Thymus (tissue), 11 donors: ENCODE data around the gene PLN. TPM values are rescaled to one million over a fixed set of nuclear protein-coding genes. Genes with fewer than 3 reads are reported as not detected.

Experiments used
- DNase-seq, 9 donors: peaks; one replicate each; pipeline ENCODE4 v3.0.0-alpha.2; 2013; ENCODE audit warnings: low spot score in 9 of 9, low read depth in 6 of 9, missing footprints in 1 of 9
- H3K27ac ChIP-seq, 2 donors: one replicate each; pipeline ENCODE4 v1.5.1; 2013; ENCODE audit warnings: control low read depth in 1 of 2, low read depth in 1 of 2, low read length in 1 of 2, mild to moderate bottlenecking in 1 of 2, moderate library complexity in 1 of 2
- H3K27me3 ChIP-seq, 2 donors: one replicate each; pipeline ENCODE4 v1.5.1; 2013; ENCODE audit warnings: low read length in 1 of 2; ENCODE audit not compliant: control insufficient read depth in 2 of 2, insufficient read depth in 1 of 2
- H3K36me3 ChIP-seq, 2 donors: one replicate each; pipeline ENCODE4 v1.5.1; 2013; ENCODE audit warnings: low read length in 1 of 2, mild to moderate bottlenecking in 1 of 2, moderate library complexity in 1 of 2; ENCODE audit not compliant: control insufficient read depth in 2 of 2, insufficient read depth in 2 of 2
- H3K4me1 ChIP-seq, 2 donors: one replicate each; pipeline ENCODE4 v1.5.1; 2013; ENCODE audit warnings: low read length in 2 of 2; ENCODE audit not compliant: control insufficient read depth in 2 of 2, insufficient read depth in 2 of 2
- H3K4me3 ChIP-seq, 2 donors: one replicate each; pipeline ENCODE4 v1.5.1; 2013; ENCODE audit warnings: low read length in 2 of 2, control low read depth in 1 of 2, mild to moderate bottlenecking in 1 of 2
- H3K9me3 ChIP-seq, 2 donors: one replicate each; pipeline ENCODE4 v1.5.1; 2013; ENCODE audit warnings: low read length in 1 of 2, mild to moderate bottlenecking in 1 of 2; ENCODE audit not compliant: control insufficient read depth in 2 of 2, insufficient read depth in 1 of 2
- WGBS: extraction: QIAGEN DNeasy Blood & Tissue Kit; methylation state at CpG from one replicate; pipeline ENCODE4 v1.1.7; 2013; 5-methylcytosine and 5-hydroxymethylcytosine counted together
- polyA plus RNA-seq: library from polyadenylated mRNA; stranded (reverse); fragments of 200-250 nt; gene quantifications from one replicate; pipeline ENCODE4 v1.2.3, GENCODE V29; 2013
- total RNA-seq: library from RNA; stranded (reverse); fragments of 120-200 nt; gene quantifications from one replicate; pipeline ENCODE4 v1.2.4, GENCODE V29; 2013
- donor health status: healthy.

The PLN gene
- total and polyA plus RNA-seq, 2 donors, result 1.3 to 34.1 TPM

DNA sequence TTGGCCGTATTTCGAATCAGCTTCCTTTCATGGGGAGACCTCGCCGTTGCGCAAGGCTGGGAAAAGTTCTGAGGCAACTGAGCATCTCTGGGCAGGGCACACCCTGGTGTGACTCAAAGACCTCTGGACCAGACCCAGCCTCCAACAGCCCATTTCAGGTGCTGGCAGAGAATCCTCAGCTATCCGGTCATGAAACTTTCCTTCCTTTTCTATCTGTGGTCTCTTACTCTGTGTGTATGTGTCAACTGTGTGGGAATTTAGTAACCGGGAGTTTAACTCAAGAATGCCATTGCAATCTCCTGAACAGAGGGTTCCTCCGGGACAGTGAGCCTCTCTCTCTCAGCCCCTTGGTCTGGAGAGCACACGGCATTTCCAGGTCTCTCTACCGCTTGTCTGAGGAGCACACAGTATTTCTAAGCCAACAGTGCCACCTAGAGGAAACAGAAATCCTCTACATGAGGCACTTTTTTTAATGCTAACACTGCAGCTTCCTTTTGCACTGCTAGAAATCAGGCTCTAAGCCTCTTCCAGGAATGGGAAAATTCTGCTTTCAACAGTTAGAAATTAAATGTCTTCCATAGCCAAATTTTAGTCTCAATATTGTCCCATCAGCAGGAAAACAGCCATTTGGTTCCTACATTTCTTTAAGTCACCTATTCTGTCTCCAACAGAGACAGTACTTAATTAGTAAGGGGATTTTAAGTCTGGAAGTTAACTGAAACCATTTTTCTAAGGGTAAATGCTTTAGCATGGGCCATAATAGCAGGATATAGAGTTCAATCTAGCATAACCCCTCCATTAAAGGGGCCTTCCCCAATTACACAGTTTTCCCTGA lies 32.7 kb downstream of the PLN start:
- Histone ChIP-seq H3K27ac (no peak overlapping the region), H3K4me3 (no peak overlapping the region), H3K36me3 (peaks cover 27 to 34% of the 10 kb centered on the region in 2 donors), H3K4me1 (no peaks in the 10 kb centered on the region), H3K9me3 (peaks cover 3 to 34% of the 10 kb centered on the region in 2 donors), H3K27me3 (no peaks in the 10 kb centered on the region)
- peak in 8 of 9 donors; percentile 28 to 73 (median 48) for DNase-seq
- 77% methylated on average over 10 of the region's 10 CpGs for WGBS

DNA sequence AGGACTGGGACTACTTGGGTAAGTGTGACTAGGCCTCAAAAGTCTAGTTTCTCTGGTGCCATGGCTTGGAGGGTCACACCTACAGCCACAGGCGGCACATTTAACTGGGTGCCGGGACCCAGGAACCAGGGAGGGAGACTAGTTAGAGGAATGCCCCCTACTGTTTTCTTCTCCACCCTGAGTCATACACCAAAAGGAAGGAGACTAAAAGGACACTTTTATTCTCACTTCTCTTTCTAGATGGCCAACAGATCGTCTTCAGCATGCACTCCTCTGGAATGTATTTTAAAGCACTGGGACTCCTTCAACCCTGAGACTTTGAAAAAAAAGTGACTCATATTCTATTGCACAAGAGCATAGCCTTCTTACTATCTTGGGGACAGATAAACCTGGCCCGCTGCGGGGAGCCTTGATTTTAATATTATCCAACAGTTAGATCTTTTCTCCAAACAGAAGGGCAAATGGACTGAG lies 33.4 kb downstream of the PLN start:
- 97% methylated on average over 5 of the region's 5 CpGs for WGBS
- no peak overlapping the region for H3K27ac ChIP-seq
- no peak for DNase-seq
- H3K4me1 ChIP-seq, result no peaks in the 10 kb centered on the region
- peaks cover 20 to 28% of the 10 kb centered on the region in 2 donors for H3K36me3 ChIP-seq
- H3K27me3 ChIP-seq, result no peaks in the 10 kb centered on the region
- peaks cover 3 to 32% of the 10 kb centered on the region in 2 donors for H3K9me3 ChIP-seq
- no peak overlapping the region for H3K4me3 ChIP-seq

DNA sequence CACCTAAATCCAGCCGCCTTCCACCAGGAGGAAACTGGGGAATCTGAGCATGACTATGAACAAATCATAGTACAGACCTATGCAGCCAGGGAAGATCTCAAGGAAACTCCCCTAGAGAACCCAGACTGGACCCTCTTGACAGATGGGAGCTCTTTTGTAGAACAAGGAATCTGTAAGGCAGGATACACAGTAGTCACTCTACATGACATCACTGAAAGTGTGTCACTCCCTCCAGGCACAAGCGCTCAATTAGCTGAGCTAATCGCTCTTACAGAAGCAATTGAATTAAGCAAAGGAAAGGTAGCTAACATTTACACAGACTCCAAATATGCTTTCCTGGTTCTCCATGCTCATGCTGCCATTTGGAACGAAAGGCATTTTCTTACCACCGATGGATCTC lies 36.8 kb downstream of the PLN start:
- Histone ChIP-seq H3K4me3 (no peak overlapping the region), H3K27me3 (no peaks in the 10 kb centered on the region), H3K36me3 (peaks cover 8 to 16% of the 10 kb centered on the region in 2 donors), H3K4me1 (no peaks in the 10 kb centered on the region), H3K9me3 (peaks cover 0 to 13% of the 10 kb centered on the region in 2 donors), H3K27ac (no peak overlapping the region)
- 97% methylated on average over 5 of the region's 5 CpGs for WGBS
- DNase-seq, result no peak

DNA sequence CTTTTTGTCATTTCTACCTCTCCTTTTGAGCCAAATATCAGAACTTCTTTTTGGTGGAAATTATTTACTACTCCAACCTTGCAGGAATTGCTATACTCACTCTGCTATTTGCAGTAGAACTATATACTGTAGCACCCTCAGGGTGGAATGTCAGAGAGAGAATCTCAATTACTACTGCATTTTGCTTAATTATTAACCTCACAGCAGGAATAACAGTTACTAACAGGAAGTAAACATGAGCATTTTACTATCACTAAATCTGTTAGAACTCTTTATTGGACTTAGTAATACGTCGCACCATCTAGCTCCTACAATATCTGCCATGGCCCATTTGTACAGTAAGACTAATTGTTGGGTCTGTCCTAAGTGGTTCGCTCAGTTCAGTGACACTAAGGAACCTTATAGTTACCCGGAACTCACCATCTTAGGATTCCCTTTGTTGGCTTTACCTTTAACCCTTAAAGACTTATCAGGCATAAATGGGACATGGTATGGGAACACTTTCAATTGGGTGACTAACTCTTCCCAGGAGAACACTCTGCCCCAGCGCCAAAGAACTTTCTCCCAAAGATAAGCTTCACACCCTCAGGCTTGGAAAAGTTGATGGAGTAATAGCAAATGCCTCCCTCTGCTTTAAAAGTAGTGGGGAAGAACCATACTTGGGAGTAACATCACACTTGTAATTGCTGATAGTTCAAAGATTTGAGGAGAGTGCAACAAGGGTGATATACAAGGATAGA lies 38.8 kb downstream of the PLN start:
- over 99% methylated on average over 5 of the region's 5 CpGs for WGBS
- no peaks in the 10 kb centered on the region for H3K27me3 ChIP-seq
- H3K9me3 ChIP-seq, result peaks cover 0 to 4% of the 10 kb centered on the region in 2 donors
- peaks cover 17 to 19% of the 10 kb centered on the region in 2 donors for H3K36me3 ChIP-seq
- H3K27ac ChIP-seq, result no peak overlapping the region
- H3K4me1 ChIP-seq, result no peaks in the 10 kb centered on the region
- no peak for DNase-seq
- H3K4me3 ChIP-seq, result no peak overlapping the region

DNA sequence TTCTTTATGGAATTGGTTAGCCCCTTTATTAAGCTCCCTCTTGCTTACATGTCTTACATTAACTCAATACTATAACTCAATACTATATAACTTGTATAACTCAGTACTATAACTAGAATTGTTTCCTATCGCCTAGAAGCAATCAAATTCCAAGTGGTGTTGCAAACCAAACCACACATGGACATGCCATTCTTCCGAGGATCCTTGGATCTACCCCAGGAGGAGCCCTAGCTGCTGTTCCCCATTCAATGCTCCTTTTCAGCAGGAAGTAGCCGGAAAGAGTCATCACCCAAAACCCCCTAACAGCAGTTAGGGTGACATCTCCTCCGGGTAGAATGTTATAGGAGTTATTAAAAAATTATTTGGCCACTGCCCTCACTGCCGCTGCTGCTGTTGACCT lies 40.5 kb downstream of the PLN start:
- Histone ChIP-seq H3K4me1 (no peaks in the 10 kb centered on the region), H3K9me3 (no peaks in the 10 kb centered on the region)
- 97% methylated on average over 5 of the region's 5 CpGs for WGBS

DNA sequence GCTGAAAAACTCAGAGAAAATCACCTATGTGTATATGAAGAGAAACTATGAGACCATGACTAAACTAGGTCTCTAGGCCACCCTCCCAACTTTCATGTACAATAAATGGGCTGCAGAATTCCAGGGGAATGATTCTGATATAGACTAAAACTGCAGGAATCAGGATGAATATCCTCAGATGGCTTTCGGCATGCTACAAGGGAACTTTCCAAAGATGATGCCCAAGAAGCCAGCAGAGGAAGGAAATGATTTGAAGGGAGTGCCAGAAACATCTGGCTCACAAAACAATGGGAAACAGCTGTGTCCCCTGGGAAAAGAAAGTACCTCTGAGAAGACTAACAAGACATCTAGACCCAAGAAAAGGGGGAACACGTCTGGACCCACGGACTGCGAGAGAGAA lies 41.1 kb downstream of the PLN start:
- H3K4me1 ChIP-seq, result no peaks in the 10 kb centered on the region
- no peak overlapping the region for H3K4me3 ChIP-seq
- no peak for DNase-seq
- 95% methylated on average over 4 of the region's 4 CpGs for WGBS
- H3K9me3 ChIP-seq, result no peaks in the 10 kb centered on the region
- H3K36me3 ChIP-seq, result peaks cover 14 to 17% of the 10 kb centered on the region in 2 donors
- no peaks in the 10 kb centered on the region for H3K27me3 ChIP-seq
- H3K27ac ChIP-seq, result no peak overlapping the region

More for the DNA sequence above, 40.5 kb downstream of the PLN start:
- no peaks in the 10 kb centered on the region for H3K27me3 ChIP-seq
- no peak overlapping the region for H3K4me3 ChIP-seq
- H3K36me3 ChIP-seq, result peaks cover 14 to 17% of the 10 kb centered on the region in 2 donors
- DNase-seq, result no peak
- H3K27ac ChIP-seq, result no peak overlapping the region

DNA sequence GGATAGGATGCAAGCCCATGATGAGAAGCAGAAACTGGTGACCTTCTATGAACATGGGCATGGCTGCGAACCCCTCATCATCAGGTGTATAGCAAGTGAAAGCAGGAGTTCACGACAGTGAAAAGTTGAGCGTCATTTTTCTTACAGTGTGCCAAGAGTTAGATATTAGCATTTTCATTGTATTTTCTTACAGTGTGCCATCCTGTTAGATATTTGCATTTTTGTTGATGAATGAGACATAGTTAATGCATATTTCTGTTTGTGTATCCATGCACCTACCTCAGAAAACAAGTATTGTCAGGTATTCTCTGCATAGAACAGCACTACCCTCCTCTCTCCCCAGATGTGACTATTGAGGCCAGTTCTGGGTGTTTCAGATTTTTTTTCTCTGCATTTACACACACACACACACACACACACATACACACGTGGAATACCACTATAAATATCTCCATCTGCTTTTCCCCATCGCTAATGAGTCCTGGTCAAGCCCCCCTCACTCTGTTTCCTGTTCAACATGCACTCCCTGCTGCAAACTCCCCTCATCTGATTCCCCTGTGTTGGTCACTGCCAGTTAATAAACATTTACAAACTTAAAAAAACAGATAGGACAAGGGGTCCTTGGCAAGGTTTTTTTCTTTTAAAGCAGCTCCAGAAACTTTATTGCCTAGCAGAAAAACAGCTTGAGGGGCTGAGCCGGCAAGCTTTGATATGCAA lies 41.7 kb downstream of the PLN start:
- H3K27ac ChIP-seq, result no peak overlapping the region
- DNase-seq, result no peak
- no peak overlapping the region for H3K4me3 ChIP-seq
- peaks cover 14 to 17% of the 10 kb centered on the region in 2 donors for H3K36me3 ChIP-seq
- H3K9me3 ChIP-seq, result no peaks in the 10 kb centered on the region
- no peaks in the 10 kb centered on the region for H3K27me3 ChIP-seq
- WGBS, result 79% methylated on average over 6 of the region's 6 CpGs
- no peaks in the 10 kb centered on the region for H3K4me1 ChIP-seq

DNA sequence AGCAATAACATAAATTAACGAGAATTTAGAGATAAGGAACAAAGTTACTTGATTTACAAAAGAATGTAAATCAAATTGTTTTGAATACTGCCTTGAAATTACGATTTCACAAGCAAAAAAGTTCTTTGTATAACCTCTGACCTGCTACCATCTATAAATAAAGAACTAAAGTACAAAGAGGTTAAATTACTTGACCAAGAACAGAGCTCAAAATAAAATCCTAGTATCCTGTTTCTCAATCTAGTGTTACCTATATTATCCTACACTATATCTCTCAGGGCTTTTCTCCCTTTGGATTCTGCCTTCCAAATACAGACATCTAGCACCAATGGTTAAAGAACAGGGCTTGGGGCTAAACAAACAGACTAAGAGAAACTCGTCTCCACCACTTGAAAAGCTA lies 43.8 kb downstream of the PLN start:
- Histone ChIP-seq H3K9me3 (no peaks in the 10 kb centered on the region), H3K4me1 (no peaks in the 10 kb centered on the region), H3K36me3 (peaks cover 14 to 17% of the 10 kb centered on the region in 2 donors), H3K4me3 (no peak overlapping the region), H3K27ac (no peak overlapping the region), H3K27me3 (no peaks in the 10 kb centered on the region)
- 97% methylated on average over 3 of the region's 3 CpGs for WGBS
- DNase-seq, result no peak
